ENCODE results near the gene KSR1.

- TF ChIP-seq CTCF (conservative IDR thresholded peaks at IDR 0.05 in 1 of 2, IDR thresholded peaks at IDR 0.05 in 1 of 2; ENCODE audit: low read depth in 1 of 2, low read length in 2 of 2) (no peak), EZH2 (IDR thresholded peaks at IDR 0.05; ENCODE audit: low read length, missing control alignments) (no peak)
These were observed 2.2 kb upstream of the KSR1 start for GRCh38 chr17:27454089-27454488.
